Measurements from ENCODE around the gene C4A.

Gene C4A

GRCh38 chr6:31954511-31954910, 27.3 kb upstream of the C4A start:
- no peak for ATAC-seq
- TF ChIP-seq ZNF565 (CRISPR knock-in tag; conservative IDR thresholded peaks at IDR 0.05; ENCODE audit: low read depth): no peak
- TF ChIP-seq SNAI2 (CRISPR knock-in tag; IDR thresholded peaks at IDR 0.05): no peak
- TF ChIP-seq ISL1 (CRISPR knock-in tag; IDR thresholded peaks at IDR 0.05): no peak
- no peak for TF ChIP-seq GLIS3 (CRISPR knock-in tag; IDR thresholded peaks at IDR 0.05)
- TF ChIP-seq ZFP3 (CRISPR knock-in tag; IDR thresholded peaks at IDR 0.05): no peak
- TF ChIP-seq TSHZ2 (CRISPR knock-in tag; IDR thresholded peaks at IDR 0.05): no peak
- TF ChIP-seq ZNF8 (CRISPR knock-in tag; IDR thresholded peaks at IDR 0.05): no peak
- TF ChIP-seq CREB5 (CRISPR knock-in tag; IDR thresholded peaks at IDR 0.05; ENCODE audit: low read depth): no peak
- TF ChIP-seq TOX (CRISPR knock-in tag; IDR thresholded peaks at IDR 0.05; ENCODE audit: borderline replicate concordance): no peak
- no peak for TF ChIP-seq CSDC2 (CRISPR knock-in tag; IDR thresholded peaks at IDR 0.05)
- TF ChIP-seq RARB (CRISPR knock-in tag; IDR thresholded peaks at IDR 0.05): no peak
- no peak for TF ChIP-seq ESRRG (CRISPR knock-in tag; IDR thresholded peaks at IDR 0.05)
- no peak for TF ChIP-seq OSR1 (CRISPR knock-in tag; IDR thresholded peaks at IDR 0.05)
- no peak for TF ChIP-seq CSRNP3 (CRISPR knock-in tag; IDR thresholded peaks at IDR 0.05)
- no peak for TF ChIP-seq ARNTL (CRISPR knock-in tag; IDR thresholded peaks at IDR 0.05; ENCODE audit: borderline replicate concordance, low read depth)
- no peak for TF ChIP-seq TCF4 (CRISPR knock-in tag; IDR thresholded peaks at IDR 0.05; ENCODE audit: borderline replicate concordance)

- ATAC-seq: no peak
- TF ChIP-seq SNAI2 (CRISPR knock-in tag; IDR thresholded peaks at IDR 0.05) (no peak), BACH2 (CRISPR knock-in tag; IDR thresholded peaks at IDR 0.05; ENCODE audit: borderline replicate concordance) (no peak), ESRRG (CRISPR knock-in tag; IDR thresholded peaks at IDR 0.05) (no peak), TOX (CRISPR knock-in tag; IDR thresholded peaks at IDR 0.05; ENCODE audit: borderline replicate concordance) (no peak), ZNF8 (CRISPR knock-in tag; IDR thresholded peaks at IDR 0.05) (no peak), PATZ1 (CRISPR knock-in tag; IDR thresholded peaks at IDR 0.05; ENCODE audit: borderline replicate concordance) (no peak)
These were observed 25.1 kb upstream of the C4A start for GRCh38 chr6:31956796-31957195.

- TF ChIP-seq OSR1 (CRISPR knock-in tag; IDR thresholded peaks at IDR 0.05) (no peak), ZFP3 (CRISPR knock-in tag; IDR thresholded peaks at IDR 0.05) (no peak), TCF4 (CRISPR knock-in tag; IDR thresholded peaks at IDR 0.05; ENCODE audit: borderline replicate concordance) (no peak), ZNF8 (CRISPR knock-in tag; IDR thresholded peaks at IDR 0.05) (no peak)
- ATAC-seq: peak; percentile 17
These were observed 23.5 kb upstream of the C4A start for GRCh38 chr6:31958412-31958740.

GRCh38 chr6:31958741-31959739, 22.8 kb upstream of the C4A start, which contains the start of the genes NELFE and SKIC2:
Gene NELFE (minus strand): TSS chr6:31958971. CDS start chr6:31958446, 525 bp downstream.
Gene SKIC2 (plus strand): TSS chr6:31959175. CDS start chr6:31959193, 18 bp downstream.
- peak; percentile 99 for ATAC-seq
- TF ChIP-seq RARB (CRISPR knock-in tag; IDR thresholded peaks at IDR 0.05): no peak
- TF ChIP-seq SNAI2 (CRISPR knock-in tag; IDR thresholded peaks at IDR 0.05): no peak
- TF ChIP-seq ZNF70 (CRISPR knock-in tag; IDR thresholded peaks at IDR 0.05): no peak
- TF ChIP-seq CSRNP3 (CRISPR knock-in tag; IDR thresholded peaks at IDR 0.05): no peak
- TF ChIP-seq ZNF565 (CRISPR knock-in tag; conservative IDR thresholded peaks at IDR 0.05; ENCODE audit: low read depth): no peak
- peak; percentile 76; the same call in 1 of the 2 replicates for TF ChIP-seq PATZ1 (CRISPR knock-in tag; IDR thresholded peaks at IDR 0.05; ENCODE audit: borderline replicate concordance)
